ENCODE results near the gene RASAL3. TPM values are rescaled to one million over a fixed set of nuclear protein-coding genes. Genes with fewer than 3 reads are reported as not detected.

The RASAL3 gene
- polyA plus RNA-seq, 3 donors = 0.61 to 1.5 (median 1.0) TPM

DNA sequence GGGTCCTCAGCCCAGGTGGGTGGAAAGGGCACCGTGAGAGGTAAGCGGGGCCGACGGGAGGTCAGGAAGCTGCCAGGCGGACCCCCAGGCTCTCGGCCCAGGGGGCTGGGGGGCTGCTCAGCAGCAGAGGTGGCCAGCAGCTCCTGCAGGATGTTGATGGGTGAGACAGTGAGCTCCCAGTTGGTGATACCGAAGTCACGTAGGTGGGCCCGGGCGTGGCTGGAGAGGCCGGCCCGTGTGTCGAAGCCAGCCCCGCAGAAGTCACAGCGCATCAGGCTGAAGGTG is 27.6 kb downstream of the RASAL3 start:
- no peak for DNase-seq (ENCODE audit: low read depth in 3 of 3, low spot score in 2 of 3)

DNA sequence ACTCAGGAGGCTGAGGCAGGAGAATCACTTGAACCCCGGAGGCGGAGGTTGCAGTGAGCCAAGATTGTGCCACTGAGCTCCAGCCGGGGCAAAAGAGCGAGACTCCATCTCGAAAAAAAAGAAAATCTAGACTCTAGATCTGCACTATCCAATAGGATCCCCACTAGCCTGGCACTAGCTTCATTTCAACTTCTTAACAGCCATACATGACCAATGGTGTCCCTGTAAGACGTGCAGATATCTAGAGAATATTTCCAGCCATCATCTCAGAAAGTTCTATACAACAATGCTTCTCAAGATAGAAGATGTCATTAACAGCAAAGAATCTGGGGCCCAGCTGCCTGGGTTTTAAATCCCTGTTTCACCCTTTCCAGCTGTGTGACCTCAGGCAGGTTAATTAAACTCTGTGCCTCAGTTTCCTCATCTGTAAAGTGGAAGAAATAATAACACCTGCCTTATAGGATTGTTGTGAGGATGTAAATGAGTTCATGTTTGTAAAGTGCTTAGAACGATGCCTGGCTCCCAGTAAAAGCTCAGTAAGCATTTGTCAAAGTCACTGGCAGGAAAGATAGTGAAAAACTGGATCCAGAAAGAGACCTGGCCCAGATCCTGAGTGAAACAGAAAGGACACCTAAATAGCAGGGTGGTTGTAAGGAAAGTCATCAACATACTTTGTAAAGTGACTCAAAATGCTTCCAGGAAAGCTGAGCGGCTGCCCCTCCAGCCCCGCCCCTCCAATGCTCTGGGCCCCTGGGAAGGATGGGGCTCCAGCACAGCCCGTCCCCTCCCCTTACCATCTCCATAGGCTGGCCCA is 28.1 kb downstream of the RASAL3 start:
- no peak for DNase-seq (ENCODE audit: low read depth in 3 of 3, low spot score in 2 of 3)

DNA sequence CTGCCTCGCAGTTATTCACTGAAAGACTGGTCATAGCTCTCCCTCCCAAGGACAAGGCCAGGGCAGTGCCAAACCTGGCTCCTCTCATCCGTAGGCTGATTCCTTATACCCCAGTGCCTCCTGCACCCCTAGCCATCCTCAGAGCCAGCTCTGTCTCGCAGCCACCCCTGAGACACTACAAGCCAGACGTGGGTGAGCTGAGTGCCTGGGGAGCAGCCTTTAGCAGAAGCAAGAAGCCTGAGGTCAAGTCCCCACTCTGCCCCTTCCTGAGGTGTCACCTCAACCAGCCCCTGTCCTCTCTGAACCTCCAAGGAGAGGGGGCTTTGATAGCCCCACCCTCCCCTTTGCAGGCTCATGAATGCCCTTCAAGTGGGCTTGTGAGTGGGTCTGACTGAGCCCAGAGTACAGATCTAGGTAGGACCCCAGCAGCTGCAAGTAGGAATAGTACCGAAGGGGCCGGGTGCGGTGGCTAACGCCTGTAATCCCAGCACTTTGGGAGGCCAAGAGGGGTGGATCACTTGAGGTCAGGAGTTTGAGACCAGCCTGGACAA is 30.8 kb downstream of the RASAL3 start:
- no peak for DNase-seq (ENCODE audit: low read depth in 3 of 3, low spot score in 2 of 3)

DNA sequence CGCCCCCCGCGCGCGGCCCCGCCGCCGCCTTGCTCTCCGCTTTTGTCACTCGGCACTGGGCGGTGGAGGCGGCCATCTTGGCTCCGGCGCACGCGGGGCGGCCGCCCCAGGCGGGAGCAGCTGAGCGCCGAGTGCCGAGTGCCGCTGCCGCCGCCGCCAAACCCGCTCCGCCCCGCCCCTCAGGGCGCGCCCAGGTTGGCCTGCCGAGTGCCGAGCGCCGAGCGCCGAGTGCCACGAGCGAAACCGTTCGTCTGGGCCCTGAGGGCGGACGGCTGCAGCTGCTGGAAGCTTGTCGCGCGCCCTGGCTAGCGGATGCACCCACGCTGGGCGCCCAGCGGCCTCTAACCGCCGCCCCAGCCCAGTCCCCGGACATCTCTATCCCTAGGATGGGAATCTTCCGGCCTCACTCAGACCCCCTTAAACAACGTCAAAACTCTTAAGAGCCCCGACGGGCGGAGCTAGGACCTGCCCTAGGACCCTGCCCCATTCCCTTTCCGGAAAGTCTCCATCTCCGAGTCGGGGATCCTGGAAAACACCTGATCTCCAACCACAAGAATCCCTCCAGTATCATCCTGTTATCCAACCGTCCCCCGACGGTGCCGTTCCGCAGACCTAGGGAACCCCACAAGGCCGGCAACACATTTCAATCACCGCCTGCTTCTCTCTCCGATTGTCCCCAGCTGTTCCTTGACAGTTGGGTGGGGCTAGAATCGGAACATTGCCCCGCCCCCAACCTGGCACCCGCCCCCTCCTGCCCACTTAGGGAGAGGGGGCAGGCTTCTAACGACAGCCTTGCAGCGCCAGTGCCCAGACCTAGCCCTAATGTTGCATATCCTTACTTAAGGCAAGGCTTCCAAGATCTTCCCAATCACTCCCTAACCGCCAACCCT is 31.5 kb downstream of the RASAL3 start:
- DNase-seq (ENCODE audit: low read depth in 3 of 3, low spot score in 2 of 3) = peak in 2 of 3 donors; percentile 73 to 80

DNA sequence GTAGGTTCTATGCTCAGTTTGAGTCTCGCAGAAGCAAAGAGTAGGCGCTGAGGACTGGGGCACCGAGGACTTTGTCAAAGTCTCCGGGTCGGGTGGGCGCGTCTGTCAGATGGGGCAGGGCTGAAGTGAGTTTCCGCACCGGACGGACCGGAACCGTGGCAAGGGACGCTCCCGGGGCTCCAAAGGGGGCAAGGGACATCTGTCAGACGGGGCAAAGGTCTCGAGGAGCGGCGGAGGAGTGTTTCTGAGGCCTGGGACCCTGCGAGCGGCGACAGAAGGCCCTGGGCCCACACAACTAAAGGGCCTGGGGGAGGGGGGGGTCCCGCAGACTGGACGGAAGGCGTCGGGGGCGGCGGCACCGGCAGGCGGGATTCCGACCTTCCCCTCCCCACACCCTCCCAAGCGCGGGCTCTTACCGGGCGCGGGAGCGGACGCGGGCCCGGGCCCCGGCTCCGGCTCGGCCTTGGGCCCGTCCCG is 32.3 kb downstream of the RASAL3 start:
- DNase-seq (ENCODE audit: low read depth in 3 of 3, low spot score in 2 of 3) = no peak

DNA sequence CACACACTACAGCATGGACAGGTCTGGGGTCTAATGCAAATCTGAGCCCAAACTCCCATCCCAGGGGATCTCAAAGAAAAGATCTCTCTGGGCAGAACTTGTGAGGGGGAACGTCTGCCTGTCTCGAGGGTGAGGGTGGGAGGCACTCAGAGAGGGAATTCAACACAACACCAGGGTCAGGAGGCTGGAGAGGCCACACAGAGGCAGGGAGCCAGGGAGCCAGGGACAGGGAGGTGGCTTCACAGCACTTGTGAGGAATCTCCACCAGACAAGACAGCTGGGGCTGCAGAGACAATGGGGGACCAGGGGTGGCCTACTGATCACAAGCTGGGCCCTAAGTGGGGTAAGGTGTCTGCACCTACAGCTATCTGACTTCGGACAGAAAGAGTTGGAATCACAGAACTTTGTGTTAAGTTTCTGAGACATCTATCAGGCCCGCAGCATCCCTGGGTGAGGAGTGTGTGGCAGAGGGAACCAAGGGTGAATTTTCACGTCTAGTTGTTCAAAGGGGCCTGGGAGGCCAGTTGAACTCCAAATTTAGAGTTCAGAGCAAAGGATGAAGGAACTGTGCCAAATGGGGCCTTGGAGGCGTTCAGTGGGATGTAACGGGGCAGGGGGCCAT is 32.8 kb downstream of the RASAL3 start:
- DNase-seq (ENCODE audit: low read depth in 3 of 3, low spot score in 2 of 3) = no peak

DNA sequence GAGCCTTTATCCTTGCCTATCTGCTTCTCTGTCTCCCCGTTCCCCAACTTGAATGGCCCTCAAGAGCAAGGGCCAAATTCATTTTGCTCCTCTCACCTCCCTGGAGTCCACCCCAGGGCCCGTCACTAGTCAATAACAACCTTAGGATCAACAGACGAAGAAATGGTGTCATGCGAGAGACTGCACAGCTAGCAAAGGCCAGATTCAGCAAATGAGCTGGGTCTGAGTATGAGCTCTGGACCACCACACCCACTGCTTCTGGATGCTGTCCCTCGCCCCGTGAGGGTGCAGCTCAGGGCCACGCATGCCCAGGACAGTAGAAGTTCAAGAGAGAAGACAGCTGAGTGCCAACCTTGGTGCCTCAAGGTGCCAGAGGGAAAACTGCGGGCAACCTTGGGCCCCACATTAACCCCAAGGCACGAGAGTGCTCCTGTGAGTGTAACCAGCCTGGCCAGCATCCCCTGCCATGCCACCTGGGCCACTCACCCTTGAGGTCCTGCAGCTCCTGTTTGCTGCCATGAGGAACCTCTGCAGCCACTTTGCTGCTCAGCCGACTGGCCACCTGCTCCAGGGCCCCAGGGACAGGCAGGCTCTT is 33.7 kb downstream of the RASAL3 start:
- DNase-seq (ENCODE audit: low read depth in 3 of 3, low spot score in 2 of 3) = no peak

DNA sequence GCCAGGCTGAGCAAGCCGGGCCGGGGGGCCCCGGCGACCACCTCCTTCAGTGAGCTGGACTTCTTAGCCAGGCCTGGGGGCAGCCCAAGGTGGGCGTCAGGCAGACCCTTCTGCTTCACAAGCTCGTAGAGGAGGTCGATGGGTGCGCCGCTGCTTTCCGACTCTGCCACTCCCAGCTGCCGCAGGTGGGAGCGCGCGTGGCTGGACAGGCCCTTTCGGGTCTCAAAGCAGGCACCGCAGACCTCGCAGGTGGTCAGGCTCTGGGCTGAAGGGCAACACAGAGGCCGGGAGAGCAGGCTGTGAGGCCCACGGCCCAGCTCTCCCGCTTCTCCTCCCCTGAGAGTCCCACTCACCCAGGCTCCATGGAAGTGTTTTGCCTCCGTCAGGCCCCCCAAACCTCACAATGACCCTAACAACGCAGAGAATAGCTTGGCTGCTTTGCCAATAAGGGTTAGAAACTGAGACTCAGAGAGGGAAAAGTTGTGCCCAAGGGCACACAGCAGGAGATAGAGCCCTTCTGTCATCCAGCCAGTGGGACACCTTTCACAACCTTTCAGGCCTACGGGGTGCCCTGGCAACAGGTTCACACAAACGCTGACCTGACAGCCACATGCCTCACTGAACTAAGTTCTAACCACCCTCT is 34.4 kb downstream of the RASAL3 start:
- DNase-seq (ENCODE audit: low read depth in 3 of 3, low spot score in 2 of 3) = no peak

DNA sequence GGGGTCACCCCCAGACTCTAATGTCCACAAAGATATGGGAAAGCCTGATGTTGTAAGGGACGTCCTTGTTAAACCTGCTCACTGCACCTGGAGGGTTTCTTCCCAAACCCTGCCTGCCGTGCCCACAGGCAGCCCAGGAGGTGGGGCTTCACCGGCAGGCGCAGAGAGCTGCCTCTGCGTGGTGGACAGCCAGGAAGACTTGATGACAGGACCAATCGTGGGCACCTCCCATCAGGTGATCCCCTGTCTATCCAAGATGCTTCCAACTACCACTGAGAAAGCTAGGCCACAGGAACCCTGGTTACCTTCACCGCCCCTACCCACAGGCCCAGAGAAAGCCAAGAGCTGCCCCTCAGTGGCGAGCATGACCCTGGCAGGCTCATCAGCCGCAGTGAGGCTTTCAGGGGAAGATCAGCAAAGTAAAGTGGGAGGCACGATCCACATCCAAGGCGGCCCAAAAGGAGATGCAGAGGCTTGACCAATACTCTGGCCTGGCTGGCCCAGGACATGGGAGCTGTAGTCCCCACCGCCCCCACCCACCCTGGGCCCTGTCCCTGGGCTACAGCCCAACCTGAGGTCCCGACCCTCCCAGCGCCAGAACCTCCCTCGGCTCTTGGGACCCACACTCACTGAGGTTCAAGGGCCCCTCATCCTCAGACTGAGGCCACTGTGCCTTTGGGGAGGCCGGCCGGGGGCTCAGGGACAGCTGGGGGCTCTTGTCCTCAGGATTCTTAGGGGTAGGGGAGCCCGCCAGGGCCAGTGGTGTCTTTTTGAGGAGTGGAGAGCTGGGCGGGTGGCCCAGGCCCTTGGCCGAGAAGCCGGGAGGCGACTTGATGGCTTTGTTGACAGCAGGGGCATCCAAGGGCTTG is 35.2 kb downstream of the RASAL3 start:
- no peak for DNase-seq (ENCODE audit: low read depth in 3 of 3, low spot score in 2 of 3)

DNA sequence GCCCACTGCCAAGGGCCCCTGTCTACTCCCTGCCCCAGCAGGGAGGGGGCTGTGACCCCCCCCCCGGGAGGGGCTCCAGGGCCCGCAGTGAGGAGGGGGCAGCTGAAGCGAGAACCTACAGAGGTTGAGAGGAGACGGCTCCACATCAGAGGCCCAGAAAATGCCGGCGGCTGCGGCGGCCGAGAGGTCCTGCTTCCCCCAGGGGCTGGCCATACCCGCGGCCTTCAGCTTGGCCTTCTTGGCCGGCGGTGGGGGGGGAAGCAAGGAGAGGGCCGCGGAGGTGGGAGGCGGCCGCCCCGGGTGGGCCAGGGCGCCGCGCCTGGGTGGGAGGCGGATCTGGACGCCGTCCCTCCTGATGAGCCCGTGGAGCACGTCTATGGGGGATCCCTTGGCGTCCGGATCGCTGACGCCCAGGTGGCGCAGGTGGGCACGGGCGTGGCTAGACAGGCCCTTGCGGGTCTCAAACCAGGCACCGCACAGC is 36.3 kb downstream of the RASAL3 start:
- DNase-seq (ENCODE audit: low read depth in 3 of 3, low spot score in 2 of 3) = no peak

DNA sequence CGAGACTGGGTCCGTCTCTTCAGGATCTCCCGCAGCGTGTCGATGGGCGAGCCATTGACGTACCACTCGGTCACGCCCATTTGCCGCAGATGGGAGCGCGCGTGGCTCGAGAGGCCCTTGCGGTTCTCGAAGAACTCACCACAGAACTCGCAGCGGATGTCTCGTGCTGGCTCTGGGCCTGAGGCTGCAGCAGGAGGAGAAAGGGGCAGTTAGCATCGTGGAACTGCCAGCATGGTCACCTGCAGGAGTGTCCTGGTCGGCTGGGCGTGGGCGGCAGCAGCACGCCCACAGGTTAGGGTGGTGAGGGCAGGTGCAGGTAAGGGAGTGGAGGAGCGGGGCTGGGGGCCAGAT is 37.0 kb downstream of the RASAL3 start:
- no peak for DNase-seq (ENCODE audit: low read depth in 3 of 3, low spot score in 2 of 3)

DNA sequence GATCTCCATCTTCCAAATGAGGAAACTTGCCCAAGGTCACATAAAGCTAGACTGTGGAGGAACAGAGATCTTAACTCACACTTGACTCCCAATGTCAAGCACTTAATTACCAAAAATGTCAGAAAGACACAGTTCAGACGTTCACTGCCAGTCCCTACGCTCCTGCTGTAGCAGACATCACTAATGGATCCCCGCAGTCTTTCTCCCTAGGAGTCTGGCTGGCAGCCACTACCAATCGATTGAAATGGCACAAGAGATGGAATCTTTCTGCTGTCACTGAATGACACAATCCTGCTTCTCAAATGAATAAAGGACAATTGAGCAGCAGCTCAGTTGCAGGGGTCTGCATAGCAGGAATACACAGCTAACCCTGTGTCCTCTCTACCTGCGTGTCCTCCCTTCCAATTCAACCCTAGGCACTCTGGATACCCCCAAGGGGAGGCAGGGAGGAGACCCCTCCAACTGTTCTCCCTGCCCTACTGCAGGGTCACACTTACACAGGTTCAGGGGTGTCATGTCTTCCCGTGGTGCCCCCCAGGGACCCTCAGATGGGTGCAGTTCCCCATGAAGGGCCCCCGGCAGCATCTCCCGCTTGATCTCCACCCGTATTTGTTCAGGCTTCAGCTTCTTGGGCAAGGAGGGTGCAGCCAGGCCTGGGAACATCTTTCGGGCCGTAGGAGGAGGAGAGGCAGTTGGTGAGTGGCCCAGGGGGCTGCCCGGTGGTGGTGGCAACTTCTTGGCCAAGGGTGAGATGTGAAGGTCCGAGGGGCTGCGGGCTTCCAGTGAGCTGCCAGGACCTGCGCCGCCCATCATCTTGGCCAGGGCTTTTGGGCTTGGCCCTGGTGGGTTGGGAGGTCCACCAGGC is 37.6 kb downstream of the RASAL3 start:
- no peak for DNase-seq (ENCODE audit: low read depth in 3 of 3, low spot score in 2 of 3)

DNA sequence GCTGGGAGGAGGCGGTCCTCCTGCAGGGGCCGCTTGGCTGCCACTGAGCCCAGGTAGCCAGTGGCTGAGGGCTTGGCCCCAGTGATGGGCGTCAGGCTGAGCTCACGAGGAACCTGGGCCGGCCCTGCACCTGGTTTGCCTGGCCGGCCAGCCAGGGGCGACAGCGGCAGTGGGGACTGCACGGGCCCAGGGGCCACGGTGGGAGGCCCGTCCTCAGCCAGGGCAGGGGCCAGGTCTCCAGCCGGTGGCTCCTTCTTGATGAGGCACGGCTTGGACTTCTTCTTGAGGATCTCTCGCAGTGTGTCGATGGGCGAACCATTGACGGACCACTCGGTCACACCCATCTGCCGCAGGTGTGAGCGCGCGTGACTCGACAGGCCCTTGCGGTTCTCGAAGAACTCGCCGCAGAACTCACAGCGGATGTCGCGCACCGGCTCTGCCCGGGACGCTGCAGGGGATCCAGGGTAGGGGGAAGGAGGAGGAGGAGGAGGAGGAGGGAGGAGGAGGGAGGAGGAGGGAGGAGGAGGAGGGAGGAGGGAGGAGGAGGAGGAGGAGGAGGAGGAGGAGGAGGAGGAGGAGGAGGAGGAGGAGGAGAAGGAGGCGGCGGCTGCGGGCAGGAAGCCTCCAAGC is 38.9 kb downstream of the RASAL3 start:
- no peak for DNase-seq (ENCODE audit: low read depth in 3 of 3, low spot score in 2 of 3)

DNA sequence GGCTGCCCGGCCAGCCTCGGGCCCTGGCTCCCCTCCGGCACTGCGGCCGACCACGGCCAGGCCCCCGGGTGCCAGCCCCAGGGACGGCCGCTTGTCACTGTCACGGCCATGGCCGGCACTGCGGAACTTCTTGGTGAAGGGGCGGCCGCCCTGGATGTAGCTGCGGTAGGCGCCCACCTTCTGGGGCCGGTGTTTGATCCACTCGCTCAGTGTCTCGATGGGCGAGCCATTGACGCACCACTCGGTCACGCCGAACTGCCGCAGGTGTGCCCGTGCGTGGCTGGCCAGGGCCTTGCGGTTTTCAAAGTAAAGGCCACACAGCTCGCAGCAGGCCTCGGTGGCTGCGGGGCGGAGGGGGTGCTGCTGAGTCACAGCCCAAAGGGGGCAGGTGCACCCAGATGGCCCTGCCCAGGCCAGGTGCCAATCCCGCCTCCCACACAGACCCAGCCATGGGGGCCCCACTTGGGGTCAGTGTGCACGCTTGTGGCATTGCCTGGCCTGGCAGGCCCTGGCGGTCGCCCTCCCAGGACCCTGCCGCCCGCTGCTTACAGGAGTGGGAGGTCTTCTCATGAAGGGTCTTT is 39.6 kb downstream of the RASAL3 start:
- DNase-seq (ENCODE audit: low read depth in 3 of 3, low spot score in 2 of 3) = no peak

DNA sequence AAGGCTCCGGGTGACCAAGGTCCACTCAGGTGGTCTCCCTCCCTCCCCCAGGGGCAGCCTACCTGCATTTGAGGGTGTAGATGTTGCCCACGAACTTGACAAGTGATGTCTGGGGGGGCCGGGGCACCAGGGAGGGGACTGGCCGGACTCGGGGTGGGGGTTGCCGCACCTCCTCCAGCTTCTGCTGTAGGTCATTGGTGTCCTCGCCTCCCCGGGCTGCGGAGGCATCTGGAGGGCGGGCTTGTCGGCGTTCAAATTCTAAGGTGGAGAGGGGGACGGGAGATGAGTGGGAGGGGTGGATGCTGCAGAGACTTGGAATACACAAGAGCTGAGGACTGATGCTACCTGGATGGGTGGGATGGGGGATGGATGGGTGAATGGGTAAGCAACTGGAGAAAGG is 40.2 kb downstream of the RASAL3 start:
- no peak for DNase-seq (ENCODE audit: low read depth in 3 of 3, low spot score in 2 of 3)

DNA sequence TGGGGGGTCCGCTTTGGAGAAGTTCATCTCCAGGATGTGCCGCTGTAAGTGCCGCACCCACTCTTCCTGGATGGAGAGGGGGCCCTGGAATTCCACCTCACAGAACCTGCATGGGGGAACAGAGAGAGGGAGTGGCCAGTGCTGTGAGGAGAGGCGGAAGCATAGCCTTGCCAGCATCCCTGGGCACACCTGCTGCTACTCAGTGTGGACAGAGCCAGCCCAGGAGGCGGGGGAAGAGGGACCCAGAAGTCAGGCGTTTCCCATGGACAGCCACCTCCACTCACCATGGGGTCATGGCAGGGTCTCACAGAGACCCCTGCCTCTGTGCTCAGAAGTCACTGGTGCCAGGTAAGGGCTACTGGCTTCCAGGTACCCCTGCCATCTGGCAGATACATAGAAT is 41.2 kb downstream of the RASAL3 start:
- DNase-seq (ENCODE audit: low read depth in 3 of 3, low spot score in 2 of 3) = no peak

DNA sequence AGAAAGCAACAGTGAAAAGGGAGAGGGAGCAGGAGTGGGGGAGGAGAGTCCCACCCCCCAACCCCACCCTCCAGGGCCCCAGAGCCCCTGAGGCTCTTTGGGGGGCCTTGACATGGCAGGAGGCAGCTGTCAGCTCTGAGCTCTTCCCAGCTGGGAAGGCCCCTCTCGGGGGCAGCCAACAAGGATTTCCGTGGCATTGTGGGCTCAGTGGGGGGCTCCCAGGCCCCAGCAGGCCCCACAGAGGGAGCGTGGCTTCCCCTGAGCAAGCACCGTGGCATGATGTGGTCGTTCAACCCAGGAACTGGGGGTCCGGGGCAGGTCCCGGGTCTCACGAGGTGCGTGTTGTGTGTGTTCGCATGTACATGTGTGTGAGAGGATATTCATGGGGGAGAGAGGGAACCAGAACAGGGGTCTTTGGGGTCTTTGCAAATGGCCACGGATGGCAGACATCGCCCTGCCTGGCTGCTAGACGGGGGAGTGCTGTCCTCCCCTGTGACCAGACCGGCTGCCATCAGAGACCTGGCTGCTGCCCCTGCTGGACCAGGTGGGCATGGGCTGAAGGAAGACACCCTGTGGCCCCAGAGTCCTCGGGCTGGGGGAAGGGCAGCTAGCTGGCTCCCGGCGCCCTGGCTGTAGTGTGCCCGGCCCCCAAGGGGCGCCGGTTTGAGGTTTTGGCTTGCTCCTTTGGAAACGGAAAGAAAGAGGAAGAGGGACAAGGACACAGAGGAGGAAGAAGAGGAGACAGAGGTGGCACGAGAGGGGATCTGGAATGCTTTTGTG is 41.9 kb downstream of the RASAL3 start:
- DNase-seq (ENCODE audit: low read depth in 3 of 3, low spot score in 2 of 3) = no peak
